Stimulated activated CD4-positive, alpha-beta T cell treated with anti-CD3 and anti-CD28 coated beads, Interleukin-15, amount 100 ng/mL, for 48 hours (primary cell): ENCODE results near the gene PTPN7.

Source experiments
- DNase-seq, 2 donors: peaks; one replicate each; pipeline ENCODE4 v3.0.0-alpha.2; 2020; ENCODE audit warnings: low read depth in 2 of 2

Gene PTPN7

GRCh38 chr1:202106340-202107254, 53.8 kb downstream of the PTPN7 start:
- DNase-seq = no peak

- DNase-seq = no peak
These were observed 54.6 kb downstream of the PTPN7 start for GRCh38 chr1:202105571-202106339.

- DNase-seq = no peak
These were observed 56.3 kb downstream of the PTPN7 start for GRCh38 chr1:202104073-202104472.

GRCh38 chr1:202101184-202101583, 59.2 kb downstream of the PTPN7 start:
- no peak for DNase-seq
